GM19395 (cell line): ENCODE measurements around the gene TRIM22.
"Not testable (repeated sequence)": the region's sequence is repeated elsewhere in the genome, so short reads cannot be mapped to it uniquely, and the experiment has no call there.

Experiments
- ATAC-seq: cut with Tn5 transposase; IDR thresholded peaks from one replicate; pipeline ENCODE4 v1.9.1; 2021; ENCODE audit warnings: mild to moderate bottlenecking, moderate library complexity; ENCODE audit not compliant: unreplicated experiment

The TRIM22 gene

DNA sequence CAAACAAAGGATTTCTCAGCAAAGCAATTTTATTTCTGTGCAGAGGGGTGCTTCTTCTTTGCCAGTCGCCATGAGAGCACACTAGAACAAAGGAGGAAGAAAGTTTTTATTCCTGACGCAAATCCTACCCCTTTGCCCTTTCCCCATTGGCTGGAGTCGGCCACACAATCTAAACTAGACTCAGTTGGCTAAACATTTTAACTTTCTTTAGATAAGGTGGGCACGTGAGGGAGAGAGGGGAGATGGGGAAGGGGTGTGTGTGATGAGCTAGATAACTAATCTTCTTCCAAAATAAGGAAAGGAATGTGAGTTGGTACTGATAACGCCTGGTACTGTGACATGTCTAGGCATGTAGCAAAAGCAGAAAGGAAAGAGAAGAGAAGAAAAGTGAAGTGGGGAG is 626 bp downstream of the TRIM22 start:
- ATAC-seq = no peak

DNA sequence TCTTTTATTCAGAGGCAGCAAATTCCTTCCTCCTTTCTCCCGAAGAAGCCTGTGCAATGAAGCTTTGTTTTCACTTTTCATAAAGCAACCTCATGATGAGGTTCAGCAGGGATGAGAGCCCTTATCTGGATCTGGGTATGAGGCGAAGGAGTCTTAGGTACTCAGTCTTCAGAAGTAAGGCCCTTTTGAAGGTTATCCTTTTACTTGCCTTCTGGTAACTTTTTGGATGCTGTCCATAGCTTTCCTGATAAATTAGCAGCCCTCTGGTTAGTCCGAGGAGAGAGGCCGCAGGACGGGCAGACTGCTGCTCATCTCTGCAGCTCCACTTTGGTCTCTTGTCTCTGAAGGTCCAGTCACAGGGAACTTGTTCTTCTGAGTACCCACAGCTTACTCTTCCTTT is 1.1 kb downstream of the TRIM22 start:
- no peak for ATAC-seq

- ATAC-seq = not testable (repeated sequence)
These were observed 1.8 kb downstream of the TRIM22 start for GRCh38 chr11:5691238-5691963.

- no peak for ATAC-seq
These were observed 2.4 kb downstream of the TRIM22 start for GRCh38 chr11:5691964-5692361.

- ATAC-seq = no peak
These were observed 5.1 kb downstream of the TRIM22 start for GRCh38 chr11:5694642-5695041.

- ATAC-seq = no peak
These were observed 6.0 kb downstream of the TRIM22 start for GRCh38 chr11:5695580-5695979.

GRCh38 chr11:5696210-5696609 is 6.6 kb downstream of the TRIM22 start:
- no peak for ATAC-seq

DNA sequence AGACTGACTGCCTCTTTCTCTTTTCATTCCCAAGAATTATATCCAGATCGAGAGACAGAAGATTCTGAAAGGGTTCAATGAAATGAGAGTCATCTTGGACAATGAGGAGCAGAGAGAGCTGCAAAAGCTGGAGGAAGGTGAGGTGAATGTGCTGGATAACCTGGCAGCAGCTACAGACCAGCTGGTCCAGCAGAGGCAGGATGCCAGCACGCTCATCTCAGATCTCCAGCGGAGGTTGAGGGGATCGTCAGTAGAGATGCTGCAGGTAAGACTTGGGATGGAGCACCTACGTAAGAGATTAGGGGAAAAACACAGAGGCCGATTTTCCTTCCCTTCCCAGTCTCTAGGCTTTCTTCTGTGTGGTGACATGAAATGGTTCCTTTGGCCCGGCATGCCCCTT is 8.7 kb downstream of the TRIM22 start:
- ATAC-seq = no peak

DNA sequence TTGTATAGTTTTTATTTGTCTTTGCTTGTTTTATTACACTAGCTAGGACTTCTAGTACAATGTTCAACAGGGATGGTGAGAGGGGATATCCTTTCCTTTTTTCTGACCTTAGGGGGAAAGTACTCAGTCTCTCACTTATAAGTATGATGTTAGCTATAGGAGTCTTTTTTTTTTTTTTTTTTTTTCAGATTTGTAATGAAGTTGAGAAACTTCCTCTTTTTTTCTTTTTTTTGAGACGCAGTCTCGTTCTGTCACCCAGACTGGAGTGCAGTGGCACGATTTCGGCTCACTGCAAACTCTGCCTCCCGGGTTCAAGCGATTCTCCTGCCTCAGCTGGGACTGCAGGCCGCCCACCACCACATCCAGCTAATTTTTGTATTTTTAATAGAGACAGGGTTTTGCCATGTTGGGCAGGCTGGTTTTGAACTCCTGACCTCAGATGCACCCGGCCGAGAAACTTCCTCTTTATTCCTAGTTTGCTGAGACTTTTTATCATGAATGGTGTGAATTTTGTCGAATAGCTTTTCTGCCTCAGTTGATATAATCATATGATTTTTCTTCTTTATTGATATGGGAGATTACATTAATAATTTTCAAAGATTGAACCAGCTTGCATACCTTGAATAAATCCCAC is 10.9 kb downstream of the TRIM22 start:
- ATAC-seq = no peak

DNA sequence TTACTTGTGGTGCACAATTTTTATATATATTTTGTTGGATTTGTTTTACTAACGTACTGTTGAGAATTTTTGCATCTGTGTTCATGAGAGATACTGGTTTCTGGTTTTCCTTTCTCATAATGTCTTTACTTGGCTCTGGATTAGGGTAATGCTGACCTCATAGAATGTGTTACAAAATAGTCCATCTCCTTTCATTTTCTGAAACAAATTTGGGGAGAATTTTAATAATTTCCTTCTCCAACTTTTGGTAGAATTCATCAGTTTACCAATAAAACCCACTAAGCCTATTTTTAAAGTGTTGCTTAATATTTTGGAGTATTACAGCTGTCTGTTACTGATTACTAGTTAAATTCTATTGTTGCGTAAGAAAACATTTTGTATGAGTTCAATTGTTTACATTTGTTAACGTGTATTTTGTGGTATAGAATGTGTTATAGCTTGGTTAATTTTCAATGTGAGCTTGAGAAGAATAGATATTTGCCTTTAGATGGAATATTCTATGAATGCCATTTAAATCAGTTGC is 11.5 kb downstream of the TRIM22 start:
- no peak for ATAC-seq

- peak; percentile 84 for ATAC-seq
These were observed 14.3 kb downstream of the TRIM22 start for GRCh38 chr11:5703741-5704536.

DNA sequence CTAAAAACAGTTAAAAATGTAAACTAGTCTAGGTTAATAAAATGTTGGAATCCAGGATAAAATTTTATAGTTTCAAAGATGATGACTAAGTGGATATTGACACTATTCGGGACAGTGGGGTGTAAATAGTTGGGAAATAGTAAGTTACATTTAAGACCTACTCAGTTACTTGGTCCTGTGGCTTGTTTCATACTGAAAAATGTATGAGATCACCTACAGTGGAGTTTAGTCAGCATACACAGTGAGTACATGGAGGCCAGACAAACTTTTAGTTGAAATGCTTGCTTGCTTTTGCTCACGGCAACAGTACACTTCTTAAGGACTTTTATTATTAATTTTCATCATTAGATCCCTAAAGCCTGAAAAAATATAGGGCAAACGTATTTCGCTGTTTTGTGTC is 16.1 kb downstream of the TRIM22 start:
- no peak for ATAC-seq

- ATAC-seq = no peak
These were observed 22.9 kb downstream of the TRIM22 start for GRCh38 chr11:5712507-5712906.

GRCh38 chr11:5713695-5714094 is 24.1 kb downstream of the TRIM22 start:
- no peak for ATAC-seq

DNA sequence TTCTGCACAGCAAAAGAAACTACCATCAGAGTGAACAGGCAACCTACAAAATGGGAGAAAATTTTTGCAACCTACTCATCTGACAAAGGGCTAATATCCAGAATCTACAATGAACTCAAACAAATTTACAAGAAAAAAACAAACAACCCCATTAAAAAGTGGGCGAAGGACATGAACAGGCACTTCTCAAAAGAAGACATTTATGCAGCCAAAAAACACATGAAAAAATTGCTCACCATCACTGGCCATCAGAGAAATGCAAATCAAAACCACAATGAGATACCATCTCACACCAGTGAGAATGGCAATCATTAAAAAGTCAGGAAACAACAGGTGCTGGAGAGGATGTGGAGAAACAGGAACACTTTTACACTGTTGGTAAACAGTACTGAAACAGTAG is 26.9 kb downstream of the TRIM22 start:
- ATAC-seq = not testable (repeated sequence)

- no peak for ATAC-seq
These were observed 30.3 kb downstream of the TRIM22 start for GRCh38 chr11:5719703-5720495.

DNA sequence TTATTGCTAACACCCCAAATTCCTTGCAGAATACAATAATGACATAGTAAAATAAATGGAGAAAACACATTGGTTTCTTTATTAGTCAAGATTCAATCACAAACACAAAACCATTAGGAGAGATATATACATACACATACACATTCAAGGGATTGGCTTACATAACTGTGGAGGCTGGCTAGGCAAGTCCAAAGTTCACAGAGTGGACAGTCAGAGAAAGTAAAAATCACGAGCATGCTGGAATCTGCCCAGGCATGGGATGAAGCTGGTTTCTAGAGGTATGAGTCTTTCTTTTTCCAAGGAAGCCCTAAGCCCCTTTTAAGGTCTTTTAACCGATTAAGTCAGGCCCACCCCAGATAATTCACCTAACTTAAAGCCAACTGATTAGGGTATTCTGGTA is 33.0 kb downstream of the TRIM22 start:
- ATAC-seq = no peak

- ATAC-seq = no peak
These were observed 36.8 kb downstream of the TRIM22 start for GRCh38 chr11:5726351-5726750.

DNA sequence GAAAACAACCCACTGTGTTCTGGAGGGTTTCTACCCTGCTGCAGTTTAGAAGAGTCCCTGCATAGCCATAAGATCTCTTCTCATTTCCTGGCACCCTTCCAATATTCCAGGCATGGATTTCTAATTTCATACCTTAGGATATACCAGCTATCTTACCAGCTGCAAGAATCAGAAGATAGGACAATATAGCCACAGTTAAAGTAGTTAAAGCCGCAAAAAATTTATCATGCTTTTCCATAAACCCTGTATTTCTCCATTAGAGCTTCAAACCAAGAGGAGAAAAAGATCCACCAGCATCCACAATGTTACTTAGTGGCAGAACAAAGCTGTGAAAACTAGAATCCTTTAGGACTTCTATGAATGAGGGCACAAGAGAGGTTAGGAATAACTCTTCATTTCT is 38.1 kb downstream of the TRIM22 start:
- ATAC-seq = no peak

GRCh38 chr11:5736396-5736795 is 46.8 kb downstream of the TRIM22 start, which contains the start of gene OR56B1:
Gene OR56B1 (plus strand): TSS chr11:5736448. CDS start chr11:5736517, 69 bp downstream.
- ATAC-seq = no peak

DNA sequence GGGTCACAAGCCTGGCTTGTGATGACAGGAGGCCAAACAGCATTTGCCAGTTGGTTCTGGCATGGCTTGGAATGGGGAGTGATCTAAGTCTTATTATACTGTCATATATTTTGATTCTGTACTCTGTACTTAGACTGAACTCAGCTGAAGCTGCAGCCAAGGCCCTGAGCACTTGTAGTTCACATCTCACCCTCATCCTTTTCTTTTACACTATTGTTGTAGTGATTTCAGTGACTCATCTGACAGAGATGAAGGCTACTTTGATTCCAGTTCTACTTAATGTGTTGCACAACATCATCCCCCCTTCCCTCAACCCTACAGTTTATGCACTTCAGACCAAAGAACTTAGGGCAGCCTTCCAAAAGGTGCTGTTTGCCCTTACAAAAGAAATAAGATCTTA is 47.5 kb downstream of the TRIM22 start:
- no peak for ATAC-seq
